Measurements from ENCODE around the gene PDE3A.

Gene PDE3A

GRCh38 chr12:20415028-20415427 is 46.7 kb downstream of the PDE3A start:
- TF ChIP-seq CTCF (IDR thresholded peaks at IDR 0.05): no peak

- no peak for TF ChIP-seq CTCF (IDR thresholded peaks at IDR 0.05)
Measured at GRCh38 chr12:20415641-20416040, 47.3 kb downstream of the PDE3A start.

- TF ChIP-seq CTCF (IDR thresholded peaks at IDR 0.05): no peak
Measured at GRCh38 chr12:20420557-20420956, 52.2 kb downstream of the PDE3A start.

GRCh38 chr12:20421421-20421820 is 53.1 kb downstream of the PDE3A start:
- no peak for TF ChIP-seq CTCF (IDR thresholded peaks at IDR 0.05)

GRCh38 chr12:20423557-20423956 is 55.2 kb downstream of the PDE3A start:
- no peak for TF ChIP-seq CTCF (IDR thresholded peaks at IDR 0.05)

GRCh38 chr12:20424841-20425240 is 56.5 kb downstream of the PDE3A start:
- no peak for TF ChIP-seq CTCF (IDR thresholded peaks at IDR 0.05)

- no peak for TF ChIP-seq CTCF (IDR thresholded peaks at IDR 0.05)
Measured at GRCh38 chr12:20426191-20426590, 57.9 kb downstream of the PDE3A start.

- TF ChIP-seq CTCF (IDR thresholded peaks at IDR 0.05): no peak
Measured at GRCh38 chr12:20426957-20427356, 58.6 kb downstream of the PDE3A start.

Measured in LNCAP (cell line).